CD4-positive, alpha-beta T cell treated with Interleukin-6 for 4 hours (primary cell): ENCODE results near the gene PSMC3.

Experiments used
- DNase-seq: peaks from one replicate; pipeline ENCODE4 v3.0.0-alpha.2; 2020; ENCODE audit warnings: mixed read lengths

PSMC3 gene

DNA sequence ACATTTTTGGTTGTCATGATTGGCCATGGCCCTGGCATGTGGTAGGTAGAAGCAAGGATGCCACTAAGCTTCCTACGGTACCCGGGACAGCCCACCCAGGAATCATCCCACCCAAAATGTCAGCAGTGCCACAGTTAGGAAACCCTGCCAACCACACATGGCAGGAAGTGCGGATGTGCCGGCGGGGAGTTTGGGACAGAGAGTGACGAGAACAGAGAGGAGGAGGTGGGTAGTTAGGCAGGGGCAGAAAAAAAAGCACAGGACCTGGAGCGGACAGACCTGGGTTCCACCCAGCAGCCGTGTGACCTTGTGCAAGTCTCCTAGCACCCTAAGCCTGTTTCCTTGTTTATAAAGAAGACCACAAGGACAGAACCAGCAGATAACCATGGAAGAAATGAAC is 51.2 kb downstream of the PSMC3 start:
- no peak for DNase-seq

DNA sequence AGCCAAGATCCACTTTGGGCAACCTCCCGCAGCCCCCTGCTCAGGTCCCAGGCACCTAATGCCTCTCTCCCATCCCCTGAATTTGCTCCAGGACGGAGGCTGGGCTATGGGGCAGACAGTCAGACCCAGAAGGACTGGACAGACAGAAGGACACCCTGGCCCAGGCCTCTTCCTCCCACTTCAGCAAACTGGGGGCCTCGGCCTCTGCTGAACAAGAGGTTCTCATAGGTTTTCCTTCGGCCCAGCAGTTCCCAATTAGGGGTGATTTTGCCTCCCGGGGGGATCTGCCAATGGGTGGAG is 51.6 kb downstream of the PSMC3 start:
- no peak for DNase-seq

DNA sequence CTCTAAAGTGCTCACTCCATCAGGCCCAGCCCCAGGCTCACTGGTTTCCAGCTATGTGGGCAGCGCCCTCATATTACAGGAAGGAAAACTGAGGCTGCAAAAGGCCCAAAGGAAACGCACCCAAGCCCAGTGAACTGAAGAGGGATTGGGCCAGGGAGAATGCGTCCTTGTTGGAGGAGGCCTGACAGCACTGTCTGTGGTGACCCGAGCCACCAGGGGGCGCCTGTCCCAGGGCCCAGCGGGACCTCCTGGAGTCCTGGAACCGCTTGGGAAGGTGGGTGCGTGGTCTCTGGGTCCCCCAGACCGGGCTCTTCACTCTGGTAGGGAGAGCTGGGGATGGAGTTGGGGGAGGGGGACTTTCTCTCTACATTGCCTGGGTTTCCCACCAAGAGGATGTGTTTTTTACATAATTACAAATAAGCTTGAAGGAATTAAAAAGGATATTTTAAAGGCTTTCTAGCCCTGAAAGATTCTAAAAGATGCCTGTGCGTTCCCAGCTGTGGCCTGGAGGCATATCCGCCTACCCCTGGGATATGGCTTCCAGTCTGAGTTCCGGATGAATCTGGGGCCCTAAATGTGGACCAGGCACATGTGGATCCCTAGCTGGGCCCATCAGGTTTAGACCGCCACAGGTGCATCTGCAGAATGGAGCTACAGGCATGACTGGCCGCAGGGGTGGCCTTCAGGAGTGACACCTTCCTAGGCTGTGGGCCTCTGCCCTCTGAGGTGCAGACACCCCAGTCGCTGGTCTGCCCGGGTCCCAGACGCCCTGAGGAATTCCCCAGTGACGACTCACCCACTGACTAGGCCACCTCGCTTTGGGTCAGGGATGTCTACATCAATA is 52.1 kb downstream of the PSMC3 start:
- DNase-seq, result peak; percentile 92

DNA sequence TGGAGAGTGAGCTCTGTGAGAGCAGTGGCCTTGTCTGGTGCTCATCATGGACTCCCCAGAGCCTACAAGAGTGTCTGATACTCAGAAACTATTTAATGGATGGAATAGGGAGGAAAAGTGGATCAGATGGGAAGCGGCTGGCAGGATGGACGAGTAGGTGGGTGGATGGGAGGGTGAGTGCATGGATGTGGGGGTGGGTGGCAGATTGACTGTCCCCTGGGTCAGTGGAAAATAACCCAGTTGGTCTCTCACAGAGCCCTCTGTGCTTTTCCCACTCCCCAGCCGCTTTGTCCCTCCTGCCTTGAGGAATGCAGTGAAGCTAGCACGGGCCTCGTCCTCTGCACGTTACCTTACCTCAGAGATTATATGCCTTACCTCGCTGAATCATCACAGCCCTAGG is 53.8 kb downstream of the PSMC3 start:
- DNase-seq, result no peak

DNA sequence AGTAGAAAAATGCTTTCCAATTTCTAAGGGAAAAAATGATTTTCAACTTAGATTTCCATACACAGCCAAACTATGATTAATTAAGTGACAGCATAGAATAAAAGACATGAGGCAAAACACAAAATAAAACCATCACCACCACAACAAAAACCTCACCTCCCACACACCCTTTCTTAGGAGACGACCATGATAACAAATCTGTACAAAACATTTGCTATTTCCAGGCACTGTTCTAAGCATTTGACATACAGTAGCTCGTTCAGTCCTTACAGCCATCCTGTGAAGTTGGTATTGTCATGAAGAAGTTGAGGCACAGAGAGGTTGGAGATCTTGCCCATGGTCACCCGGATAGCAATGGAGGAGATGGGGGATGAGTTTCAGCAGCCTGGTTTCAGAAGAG is 56.6 kb downstream of the PSMC3 start:
- no peak for DNase-seq
